GM12874 (cell line): ENCODE results near the gene RBM4.

ENCODE experiments used
- TF ChIP-seq, protein P1 (sequence below): IDR thresholded peaks from 2 replicates; pipeline ENCODE4 v1.5.1; 2011; ENCODE audit warnings: low read depth, mild to moderate bottlenecking, control low read depth, low read length, moderate library complexity; ENCODE audit not compliant: insufficient read depth

The RBM4 gene

DNA sequence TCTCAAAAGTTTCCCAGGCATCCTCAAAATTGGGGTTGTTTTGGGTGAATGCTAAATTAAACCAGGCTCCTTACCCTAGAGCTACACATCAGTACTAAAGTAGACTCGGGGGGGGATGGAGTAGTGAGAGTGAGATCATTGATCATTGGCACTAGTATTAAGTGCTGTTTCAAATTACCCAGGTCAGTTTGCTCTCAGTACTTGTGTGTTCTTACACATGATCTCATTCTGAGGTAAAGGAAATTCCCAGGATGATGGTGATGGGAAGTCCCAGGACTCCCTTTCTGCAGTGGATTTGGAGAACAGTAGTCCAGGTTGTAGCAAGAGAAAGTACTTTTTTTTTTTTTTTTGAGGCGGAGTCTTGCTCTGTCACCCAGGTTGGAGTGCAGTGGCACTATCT is 12.5 kb downstream of the RBM4 start:
- TF ChIP-seq, protein P1, sequence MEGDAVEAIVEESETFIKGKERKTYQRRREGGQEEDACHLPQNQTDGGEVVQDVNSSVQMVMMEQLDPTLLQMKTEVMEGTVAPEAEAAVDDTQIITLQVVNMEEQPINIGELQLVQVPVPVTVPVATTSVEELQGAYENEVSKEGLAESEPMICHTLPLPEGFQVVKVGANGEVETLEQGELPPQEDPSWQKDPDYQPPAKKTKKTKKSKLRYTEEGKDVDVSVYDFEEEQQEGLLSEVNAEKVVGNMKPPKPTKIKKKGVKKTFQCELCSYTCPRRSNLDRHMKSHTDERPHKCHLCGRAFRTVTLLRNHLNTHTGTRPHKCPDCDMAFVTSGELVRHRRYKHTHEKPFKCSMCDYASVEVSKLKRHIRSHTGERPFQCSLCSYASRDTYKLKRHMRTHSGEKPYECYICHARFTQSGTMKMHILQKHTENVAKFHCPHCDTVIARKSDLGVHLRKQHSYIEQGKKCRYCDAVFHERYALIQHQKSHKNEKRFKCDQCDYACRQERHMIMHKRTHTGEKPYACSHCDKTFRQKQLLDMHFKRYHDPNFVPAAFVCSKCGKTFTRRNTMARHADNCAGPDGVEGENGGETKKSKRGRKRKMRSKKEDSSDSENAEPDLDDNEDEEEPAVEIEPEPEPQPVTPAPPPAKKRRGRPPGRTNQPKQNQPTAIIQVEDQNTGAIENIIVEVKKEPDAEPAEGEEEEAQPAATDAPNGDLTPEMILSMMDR = no peak

DNA sequence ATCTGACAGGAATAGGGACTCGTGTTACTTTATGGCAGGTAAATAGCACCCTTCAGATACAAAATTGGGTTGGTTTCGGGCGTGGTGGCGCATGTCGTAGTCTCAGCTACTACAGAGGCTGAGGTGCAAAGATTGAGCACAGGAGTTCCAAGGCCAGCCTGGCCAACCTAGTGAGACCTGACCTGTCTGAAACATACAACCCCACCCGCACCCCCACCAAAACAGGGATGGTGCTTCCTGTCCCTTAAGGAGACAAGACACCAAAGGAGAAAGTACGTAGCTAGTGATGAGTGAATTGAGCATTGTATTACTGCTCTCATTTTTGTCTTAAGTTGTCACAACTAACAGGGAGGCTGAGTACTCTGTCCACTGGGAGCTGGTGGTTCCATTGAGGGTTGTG is 14.1 kb downstream of the RBM4 start:
- TF ChIP-seq, protein P1 = no peak

DNA sequence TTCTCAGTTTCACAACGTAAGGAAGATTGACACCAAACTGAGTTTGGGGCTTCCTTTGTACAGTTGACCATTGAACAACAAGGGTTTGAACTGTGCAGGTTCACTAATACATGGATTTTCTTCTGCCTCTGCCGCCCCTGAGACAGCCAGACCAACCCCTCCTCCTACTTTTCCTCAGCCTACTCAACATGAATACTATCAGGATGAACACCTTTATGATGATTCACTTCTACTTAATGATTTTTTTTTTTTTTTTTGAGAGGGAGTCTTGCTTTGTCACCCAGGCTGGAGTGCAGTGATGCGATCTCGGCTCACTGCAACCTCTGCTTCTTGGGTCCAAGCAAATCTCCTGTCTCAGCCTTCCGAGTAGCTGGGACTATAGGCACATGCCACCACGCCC is 14.6 kb downstream of the RBM4 start:
- TF ChIP-seq, protein P1 = no peak

DNA sequence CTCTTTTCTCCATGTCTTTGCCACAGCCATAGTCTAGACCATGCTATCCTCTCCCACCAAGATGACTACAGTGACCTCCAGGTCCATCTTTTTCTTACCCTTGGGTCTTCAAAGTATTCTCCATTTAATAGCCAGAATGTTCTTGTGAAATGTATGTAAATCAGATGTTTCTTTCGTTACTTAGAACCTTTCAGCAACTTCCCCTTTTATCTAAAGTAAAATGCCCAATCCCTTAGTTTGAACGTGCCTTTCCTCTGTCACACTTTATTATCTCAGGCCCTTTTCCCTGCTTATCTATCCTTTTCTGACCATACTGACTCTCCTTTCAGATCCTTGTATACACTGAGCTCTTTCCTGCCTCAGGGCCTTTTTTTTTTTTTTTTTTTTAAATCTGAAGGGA is 21.3 kb downstream of the RBM4 start:
- TF ChIP-seq, protein P1 = no peak

DNA sequence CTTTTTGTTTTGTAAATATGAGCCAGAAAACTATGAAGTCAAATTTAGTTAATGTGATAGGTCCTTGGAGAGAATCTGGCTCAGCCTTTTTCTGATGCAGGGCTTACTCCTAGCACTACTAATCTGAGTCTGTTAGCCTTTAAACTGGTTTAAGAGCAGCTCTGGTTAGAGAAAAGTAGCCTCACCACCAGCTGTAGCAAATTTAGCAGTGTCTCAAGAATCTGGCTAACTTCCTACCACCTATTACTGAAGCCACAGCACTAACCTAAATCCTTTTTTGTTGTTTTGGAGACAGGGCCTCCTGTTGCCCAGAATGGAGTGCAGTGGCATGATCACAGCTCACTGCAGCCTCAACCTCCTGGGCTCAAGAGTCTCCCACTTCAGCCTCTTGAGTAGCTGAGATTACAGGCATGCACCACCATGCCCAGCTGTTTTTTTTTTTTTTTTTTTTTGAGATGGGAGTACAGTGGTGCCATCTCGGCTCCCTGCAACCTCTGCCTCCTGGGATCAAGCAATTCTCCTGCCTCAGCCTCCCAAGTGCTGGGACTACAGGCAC is 25.3 kb downstream of the RBM4 start:
- TF ChIP-seq, protein P1 = no peak

DNA sequence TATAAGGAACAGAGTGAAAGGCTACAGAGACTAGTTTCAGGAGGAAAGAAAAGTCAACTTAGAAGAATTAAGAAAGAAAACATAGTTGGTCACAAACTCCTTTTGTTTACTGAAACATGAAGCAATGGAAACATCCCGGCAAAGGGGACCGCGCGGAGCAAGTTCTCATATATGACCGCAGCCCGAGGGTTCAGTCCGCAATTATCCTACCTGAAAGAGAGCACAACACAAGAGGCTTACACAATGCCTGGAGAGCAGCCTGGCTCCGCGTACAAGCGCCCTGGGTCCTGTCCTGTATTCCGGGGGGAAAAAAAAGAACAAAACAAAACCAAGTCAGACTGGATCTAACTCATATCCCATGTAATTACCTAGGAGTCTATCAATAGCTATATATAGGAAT is 26.9 kb downstream of the RBM4 start:
- TF ChIP-seq, protein P1 = no peak

DNA sequence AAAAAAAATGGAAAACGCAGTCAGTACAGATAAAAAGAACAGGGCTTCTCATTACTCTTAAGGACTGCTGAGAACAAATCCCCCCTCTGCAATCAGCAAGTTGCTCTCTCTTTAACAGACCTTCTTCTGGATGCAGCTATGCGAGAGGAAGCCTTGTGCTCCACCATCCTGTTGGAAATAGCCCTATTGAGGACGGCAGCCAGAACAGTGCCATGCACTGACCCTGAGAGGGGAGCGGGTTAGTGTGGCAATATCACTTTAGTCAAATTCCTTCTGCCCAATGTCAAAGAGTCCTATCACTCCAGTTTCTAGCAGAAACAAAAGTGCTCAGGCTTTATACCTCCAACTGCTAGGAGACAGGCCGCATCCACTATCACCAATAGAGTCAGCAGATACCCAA is 32.3 kb downstream of the RBM4 start:
- TF ChIP-seq, protein P1 = no peak
